GM19240 (cell line): Measurements from ENCODE around the gene IRF4.
"Not testable (repeated sequence)": the region's sequence is repeated elsewhere in the genome, so short reads cannot be mapped to it uniquely, and the experiment has no call there.

Experiments used
- DNase-seq: peaks from one replicate; pipeline ENCODE4 v3.0.0; 2011; ENCODE audit warnings: low spot score; ENCODE audit not compliant: insufficient read length

The IRF4 gene

DNA sequence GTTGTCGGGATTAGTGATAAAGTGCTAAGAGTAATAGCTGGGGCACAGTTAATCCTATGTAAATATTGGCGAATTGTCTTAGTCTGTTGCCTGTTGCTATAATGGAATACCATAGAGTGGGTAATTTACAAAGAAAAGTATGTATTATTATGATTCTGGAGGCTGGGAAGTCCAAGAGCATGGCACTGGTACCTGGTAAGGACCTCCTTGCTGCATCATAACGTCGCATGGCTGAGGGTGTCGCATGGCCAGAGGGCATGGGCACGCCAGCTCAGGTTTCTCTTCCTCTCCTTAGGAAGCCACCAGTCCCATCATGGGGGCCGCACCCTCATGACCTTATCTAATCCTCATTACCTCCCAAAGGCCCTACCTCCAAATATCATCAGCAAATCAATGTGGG lies 29.7 kb downstream of the IRF4 start:
- DNase-seq, result no peak

DNA sequence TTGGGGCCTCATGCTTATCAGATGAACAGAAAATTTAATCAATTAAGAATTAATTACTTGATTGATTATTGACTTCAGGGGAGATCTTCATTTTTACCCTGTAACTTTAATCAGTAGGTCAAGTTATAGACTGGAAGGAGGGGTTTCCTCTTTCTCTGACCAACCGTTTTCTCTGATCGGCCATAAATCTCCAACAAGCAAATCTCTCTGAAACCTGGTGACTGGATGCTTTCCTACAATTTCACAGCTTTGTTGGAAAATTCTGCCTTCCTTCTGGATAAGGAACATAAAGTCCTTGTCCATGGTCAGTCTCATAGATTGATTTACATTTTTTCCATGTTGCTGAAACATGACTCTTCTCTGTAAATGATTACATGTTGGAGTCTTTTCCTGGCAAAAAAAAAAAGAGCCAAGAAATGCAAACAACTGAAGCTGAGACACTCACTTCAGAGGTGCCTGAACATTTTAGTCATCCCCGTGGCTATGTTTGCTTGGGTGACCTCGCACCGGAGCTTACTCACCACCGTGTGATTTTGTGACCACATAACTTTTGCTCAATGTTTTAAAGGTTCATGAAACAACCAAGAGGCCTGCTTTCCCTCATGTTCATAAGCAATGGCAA lies 31.0 kb downstream of the IRF4 start:
- peak; percentile 89 for DNase-seq

DNA sequence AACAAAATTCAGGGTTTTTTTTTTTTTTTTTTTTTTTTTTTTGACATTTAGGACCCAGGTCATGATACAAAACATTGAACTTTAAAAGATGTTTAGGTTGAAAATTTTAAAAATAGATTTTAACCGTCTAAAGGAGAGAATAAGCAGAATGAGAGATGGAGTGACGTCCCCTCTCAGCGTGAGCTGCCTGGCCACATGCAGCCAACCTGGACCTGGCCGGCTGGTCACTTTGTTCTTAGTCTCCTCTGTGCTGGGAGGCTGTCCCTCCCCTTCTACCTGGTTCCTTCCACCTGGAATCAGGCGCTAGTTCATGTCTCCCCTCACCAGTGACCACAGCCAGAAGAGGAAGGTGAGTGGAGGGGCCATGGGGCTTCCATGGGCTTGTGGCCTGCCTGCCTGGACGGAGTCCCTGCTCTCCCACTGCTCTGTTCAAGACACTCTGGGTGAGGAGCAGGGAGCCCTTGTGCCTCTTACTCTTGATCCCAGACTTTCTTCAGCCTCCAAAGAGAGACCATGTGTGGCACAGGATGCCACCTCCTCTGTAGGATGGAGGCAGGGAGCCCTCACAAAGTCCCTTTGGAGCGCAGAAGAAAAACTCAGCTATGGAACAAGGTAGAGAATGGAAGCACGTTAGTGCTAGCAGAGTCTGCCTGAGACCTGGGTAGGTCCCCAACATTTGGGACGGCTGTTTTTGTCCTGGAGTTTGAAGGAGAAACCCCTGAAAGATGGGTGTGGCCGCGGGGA lies 31.7 kb downstream of the IRF4 start:
- DNase-seq, result no peak

DNA sequence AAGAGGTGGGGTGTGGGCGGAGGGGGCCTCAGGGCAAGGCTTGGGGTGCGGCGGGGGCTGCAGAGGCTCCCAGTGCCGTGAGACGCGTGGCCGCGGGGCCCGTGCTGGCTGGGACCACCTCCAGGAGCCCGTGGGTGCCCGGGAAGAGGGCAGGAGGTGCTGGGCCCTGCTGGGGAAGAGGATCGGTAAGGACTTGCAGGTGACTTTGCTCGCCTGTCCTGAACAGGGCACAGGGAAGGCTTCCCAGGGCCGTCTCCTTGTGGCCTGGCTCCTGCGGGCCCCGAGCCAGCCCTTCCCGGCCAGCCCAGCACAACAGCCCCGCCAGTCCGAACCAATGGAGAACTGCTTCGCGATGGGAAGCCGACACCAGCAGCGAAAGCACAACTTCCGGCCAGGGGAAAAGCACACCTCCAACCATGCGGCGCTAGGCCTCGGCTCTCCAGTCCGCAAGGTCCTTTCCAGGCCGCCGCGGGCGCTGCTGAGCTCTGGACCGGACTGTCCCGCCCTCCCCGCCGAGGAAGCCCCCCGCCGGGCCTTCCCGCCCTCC lies 32.3 kb downstream of the IRF4 start:
- DNase-seq, result no peak

DNA sequence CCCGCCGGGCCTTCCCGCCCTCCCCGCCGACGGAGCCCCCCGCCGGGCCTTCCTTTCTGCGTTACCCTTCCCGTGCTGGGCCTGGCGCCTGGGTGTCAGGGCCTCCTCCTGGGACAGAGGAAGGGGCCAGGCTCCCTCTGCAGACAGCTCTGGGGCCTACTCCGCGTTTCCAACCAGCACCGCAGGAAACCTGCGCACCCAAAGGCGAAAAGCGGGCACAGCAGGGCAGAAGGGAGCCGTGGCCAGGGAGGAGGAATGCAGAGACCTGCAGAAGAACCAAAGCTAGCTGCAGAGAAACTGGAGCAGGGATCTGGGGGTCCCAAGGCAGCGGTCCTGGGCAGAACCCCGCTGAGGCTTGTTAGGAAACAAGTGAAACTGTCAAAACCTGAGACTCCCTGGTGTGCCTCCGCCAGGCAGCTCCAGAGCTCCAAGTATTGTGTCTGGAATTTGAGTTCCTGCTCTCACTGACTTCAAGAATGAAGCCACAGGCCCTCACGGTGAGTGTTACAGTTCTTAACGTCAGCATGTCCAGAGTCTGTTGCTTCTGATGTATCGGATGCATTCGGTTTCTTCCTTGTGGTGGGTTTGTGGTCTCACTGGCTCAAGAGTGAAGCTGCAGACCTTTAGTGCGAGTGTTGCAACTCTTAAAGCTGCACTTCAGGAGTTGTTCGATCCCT lies 33.3 kb downstream of the IRF4 start:
- no peak for DNase-seq

DNA sequence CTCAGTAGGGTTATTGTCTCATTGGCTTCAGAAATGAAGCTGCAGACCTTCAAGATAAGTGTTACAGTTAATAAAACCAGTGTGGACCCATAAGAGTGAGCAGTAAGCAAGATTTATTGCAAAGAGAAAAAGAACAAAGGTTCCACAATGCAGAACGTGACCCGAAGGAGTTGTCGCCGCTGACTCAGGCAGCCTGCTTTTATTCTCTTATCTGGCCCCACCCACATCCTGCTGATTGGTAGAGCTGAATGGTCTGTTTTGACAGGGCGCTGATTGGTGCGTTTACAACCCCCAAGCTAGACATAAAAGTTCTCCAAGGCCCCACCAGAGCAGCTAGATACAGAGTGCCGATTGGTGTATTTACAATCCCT lies 33.9 kb downstream of the IRF4 start:
- DNase-seq, result not testable (repeated sequence)

DNA sequence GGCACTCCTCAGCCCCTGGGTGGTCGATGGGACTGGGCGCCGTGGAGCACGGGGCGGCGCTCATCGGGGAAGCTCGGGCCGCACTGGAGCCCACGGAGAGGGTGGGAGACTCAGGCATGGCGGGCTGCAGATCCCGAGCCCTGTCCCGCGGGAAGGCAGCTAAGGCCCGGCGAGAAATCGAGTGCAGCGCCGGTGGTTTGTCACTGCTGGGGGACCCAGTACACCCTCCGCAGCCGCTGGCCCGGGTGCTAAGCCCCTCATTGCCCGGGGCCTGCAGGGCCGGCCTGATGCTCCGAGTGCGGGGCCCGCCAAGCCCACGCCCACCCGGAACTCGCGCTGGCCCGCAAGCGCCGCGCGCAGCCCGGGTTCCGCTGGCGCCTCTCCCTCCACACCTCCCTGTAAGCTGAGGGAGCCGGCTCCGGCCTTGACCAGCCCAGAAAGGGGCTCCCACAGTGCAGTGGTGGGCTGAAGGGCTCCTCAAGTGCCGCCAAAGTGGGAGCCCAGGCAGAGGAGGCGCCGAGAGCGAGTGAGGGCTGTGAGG lies 34.7 kb downstream of the IRF4 start:
- DNase-seq, result not testable (repeated sequence)

DNA sequence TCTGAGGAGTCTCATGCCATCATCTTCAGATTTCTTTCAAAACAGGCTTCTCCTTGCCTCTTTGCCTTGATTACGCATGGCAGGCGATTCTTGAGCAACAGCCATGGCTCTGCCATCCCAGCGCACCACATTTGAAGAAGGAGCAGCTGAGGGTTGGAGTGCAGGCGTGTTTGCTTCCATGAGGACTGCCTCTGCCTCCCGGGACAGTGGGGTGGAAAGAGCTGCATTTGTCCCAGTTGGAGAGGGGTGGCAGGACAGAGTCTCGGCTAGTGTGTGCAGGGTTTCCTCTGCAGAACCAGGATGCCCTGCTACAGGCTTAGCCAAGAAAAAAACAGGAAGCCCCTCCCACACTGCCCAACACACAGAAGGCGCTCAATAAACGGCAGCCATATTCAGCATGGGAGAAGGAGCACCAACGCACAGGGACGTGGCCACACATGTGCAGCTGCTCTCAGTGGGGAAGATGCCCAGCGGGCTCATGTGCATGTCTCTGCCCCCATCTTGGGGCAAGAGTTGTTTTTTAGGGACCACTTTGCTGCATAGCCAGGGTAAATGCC lies 36.6 kb downstream of the IRF4 start:
- DNase-seq, result no peak

DNA sequence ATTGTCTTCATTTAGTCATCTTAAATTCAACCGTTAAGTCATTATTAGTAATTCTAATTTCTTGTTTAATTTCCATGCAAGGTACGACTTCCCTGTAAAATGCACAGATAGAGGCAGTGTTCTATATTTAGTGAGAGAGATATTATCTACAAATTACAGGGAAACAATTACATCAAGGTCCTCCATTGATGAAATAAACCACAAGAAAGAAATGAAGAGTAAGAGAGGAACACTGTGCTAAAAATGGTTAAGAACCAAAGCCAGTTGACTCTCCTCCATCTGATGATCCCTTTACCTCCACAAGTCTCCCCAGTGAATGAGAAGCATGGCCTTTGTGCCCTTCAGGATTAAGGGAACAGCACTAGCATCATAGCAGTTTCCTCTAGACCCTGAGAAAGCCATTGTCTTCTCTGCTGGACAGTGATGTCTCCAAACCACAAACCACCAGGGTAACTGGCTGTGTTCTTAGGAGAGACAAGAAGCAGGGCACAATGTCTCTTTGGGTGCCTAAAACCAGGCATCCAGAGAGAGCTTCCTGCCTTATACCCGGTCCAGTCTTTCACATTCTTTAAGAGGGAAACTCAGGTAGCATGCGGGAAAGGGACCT lies 38.1 kb downstream of the IRF4 start:
- DNase-seq, result no peak

DNA sequence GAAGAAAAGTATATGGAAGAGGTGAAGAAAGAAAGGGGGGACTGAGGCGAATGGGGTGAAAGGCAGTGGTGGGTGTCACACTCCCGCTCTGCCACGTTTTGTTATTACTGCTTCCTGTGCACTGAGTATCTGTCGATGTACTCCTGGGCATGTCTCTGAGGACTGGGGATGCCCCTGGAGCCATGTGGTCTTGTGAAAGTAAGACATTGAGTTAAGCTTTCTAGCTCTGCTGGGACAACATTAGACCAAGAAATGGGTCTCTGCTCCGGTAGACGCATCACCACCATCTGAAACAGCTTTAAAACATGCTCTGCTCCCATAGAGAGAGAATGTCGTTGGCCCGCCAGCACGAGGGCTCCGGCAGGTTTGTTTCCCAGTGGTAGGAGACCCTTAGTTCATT lies 40.0 kb downstream of the IRF4 start:
- peak; percentile 53 for DNase-seq

DNA sequence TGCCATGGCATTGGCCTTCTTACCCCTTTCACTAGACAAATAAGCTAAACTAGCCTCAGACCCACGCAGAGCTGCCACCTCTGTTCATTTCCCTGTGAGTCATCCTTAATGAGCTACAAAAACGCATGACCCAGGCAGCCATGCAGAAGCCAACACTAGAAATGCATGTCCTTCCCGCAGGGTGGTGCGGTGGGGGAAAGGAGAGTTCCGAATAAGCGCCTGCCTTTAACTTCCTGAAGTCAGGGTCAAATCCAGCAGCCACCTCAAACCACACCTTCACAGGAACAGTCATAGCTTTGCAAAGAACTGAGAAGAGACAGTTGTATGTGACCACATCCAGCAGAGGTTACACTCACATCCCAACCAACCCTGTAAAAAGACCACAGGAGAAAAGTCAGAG lies 40.4 kb downstream of the IRF4 start:
- no peak for DNase-seq

DNA sequence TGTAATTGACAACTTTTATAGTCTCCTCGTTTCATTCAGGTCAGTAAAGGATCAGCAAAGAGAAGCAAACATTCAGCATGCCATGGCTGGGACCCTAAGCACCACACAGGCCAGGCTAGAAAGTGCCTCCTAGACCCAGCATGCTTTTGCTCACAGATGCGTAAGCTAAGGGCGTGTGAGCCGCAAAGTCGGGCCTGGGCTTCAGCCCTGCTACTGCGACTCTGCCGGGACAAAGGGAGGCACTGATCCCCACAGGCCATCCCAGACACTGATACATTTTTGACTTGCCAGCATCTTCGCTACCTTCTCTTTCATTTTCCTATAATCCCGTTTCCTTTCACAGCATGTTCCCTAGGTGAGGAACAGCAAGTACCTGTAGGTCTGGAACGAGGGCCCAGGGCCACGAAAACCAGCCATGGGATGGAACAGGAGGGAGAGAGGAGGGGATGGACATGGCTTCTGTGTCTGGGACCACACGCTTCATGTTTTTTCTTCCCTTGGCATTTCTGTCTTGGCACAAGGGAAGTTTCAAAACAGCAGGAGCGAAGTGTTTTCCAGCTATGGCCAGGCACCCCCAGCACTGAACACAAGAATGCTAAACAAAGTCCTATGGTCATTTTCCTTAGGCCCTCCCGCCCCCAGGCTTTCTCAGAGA lies 42.6 kb downstream of the IRF4 start:
- DNase-seq, result no peak

DNA sequence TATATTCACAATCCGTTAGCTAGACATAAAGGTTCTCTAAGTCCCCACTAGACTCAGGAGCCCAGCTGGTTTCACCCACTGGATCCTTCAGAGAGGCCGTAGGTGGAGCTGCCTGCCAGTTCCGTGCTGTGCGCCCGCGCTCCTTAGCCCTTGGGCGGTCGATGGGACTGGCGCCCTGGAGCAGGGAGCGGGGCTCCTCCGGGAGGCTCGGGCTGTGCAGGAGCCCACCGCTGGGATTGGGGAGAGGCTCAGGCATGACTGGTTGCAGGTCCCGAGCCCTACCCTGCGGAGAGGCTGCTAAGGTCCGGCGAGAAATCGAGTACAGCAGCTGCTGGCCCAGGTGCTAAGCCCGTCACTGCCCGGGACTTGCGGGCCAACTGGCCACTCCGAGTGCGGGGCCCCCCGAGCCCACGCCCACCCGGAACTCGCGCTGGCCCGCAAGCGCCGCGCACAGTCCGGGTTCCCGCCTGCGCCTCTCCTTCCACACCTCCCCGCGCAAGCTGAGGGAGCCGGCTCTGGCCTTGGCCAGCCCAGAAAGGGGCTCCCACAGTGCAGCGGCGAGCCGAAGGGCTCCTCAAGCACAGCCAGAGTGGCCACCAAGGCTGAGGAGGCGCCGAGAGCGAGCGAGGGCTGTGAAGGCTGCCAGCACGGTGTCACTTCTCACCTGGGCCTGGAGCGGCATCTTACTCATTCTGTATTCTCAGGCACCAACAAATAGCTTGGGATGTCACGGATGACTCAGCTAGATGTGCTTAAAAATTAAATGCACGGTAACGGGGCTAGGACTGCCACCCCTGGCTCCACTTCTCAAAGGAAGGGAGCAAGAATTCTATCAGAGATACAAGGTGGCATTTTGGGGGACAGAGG lies 44.1 kb downstream of the IRF4 start:
- DNase-seq, result no peak

DNA sequence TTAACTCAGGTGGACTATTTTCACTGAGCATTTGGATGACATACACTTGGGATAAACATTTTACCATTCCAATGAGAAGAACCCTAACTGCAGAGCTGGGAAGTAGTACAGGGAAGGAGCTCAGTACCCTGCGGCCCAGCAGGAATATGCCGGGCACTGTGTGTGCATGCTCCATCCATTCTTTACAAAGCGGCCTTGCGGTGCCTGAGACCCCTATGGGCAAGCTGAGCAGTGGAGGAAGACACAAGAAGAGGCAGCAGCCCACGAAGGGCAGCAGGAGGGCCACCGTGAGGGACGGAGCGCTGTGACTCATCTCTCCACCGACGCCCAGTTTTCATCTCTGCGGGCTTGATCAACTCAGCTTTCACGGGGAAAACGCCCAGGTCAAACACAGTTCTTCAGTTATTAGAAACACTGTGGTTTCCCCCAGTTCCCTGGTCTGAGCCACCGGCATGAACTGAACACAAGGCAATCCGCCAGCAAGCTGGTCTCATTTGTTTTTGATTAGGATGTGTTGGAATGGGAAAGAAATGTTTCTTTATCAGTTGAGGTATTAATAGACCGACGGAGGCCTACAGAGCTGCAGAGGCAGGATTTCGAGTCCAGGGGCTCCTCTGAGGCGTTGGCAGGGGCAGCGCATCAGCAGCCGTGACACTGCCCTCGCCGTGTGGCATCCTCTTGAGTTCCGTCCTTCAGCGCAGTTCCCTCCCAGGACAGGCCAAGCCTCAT lies 44.9 kb downstream of the IRF4 start:
- no peak for DNase-seq

DNA sequence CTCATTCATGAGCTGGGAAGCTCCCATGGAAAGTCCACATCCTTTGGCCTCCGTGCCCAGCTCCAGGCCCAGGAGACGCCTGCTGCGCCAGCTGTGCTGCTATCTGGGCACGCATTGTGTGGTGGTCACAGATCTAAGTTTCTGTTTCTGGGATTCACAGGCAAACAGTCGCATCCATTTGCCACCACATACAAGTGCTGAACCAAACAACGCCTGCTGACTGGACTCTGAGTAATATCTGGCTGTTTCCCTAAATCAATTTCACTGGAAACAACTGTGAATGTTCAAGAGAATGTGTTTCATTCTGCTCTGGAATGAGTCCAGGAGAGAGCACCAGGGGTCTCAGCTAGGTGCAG lies 45.5 kb downstream of the IRF4 start:
- no peak for DNase-seq

DNA sequence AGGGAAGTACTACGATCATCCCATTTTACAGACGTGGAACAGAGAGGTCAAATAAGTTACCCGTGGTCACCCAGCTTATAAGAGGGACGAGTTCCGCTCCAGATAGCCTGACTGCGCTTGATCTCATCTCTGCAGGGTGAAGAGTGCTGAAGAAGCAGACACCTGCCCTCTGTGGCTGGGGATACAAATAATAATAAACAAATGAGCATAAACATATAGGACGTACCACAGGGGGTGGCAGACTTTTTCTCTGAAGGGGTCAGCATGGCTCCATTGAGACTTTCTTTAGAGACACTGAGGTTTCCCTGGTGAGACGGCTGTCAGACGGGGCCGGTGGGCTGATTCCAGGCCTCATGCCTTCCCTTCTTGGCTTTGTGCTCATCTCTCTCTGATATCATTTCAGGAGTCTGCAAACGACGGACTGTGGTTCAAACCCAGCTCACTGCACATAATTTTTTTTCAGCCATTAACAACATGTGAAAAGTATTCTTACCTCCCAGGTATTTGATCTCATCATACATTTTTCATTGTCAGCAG lies 47.1 kb downstream of the IRF4 start:
- no peak for DNase-seq

DNA sequence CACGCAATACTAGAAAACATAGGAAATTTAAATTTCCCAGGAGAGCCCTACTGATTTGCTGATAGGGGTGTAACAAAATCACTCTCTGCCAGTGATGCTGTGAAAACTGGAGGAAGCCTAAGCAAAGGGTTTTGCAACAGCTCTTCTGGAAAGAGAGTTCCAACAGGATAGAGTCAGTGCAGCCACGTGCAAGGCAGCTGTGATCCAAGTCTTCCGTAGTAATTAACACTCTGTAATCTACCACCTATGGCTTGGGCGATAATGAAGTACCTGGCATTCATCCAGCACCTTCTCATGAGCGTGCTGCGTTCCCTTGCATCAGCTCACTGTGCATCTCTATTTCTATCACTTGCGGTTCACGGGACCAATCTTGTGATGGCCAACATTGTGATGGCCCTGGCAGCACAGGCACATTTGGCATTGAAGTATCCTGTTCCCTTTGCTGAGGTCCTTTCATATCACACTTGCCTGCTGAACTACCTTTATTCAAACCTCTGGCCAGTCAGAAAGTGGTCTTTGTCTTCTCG lies 48.2 kb downstream of the IRF4 start:
- no peak for DNase-seq

DNA sequence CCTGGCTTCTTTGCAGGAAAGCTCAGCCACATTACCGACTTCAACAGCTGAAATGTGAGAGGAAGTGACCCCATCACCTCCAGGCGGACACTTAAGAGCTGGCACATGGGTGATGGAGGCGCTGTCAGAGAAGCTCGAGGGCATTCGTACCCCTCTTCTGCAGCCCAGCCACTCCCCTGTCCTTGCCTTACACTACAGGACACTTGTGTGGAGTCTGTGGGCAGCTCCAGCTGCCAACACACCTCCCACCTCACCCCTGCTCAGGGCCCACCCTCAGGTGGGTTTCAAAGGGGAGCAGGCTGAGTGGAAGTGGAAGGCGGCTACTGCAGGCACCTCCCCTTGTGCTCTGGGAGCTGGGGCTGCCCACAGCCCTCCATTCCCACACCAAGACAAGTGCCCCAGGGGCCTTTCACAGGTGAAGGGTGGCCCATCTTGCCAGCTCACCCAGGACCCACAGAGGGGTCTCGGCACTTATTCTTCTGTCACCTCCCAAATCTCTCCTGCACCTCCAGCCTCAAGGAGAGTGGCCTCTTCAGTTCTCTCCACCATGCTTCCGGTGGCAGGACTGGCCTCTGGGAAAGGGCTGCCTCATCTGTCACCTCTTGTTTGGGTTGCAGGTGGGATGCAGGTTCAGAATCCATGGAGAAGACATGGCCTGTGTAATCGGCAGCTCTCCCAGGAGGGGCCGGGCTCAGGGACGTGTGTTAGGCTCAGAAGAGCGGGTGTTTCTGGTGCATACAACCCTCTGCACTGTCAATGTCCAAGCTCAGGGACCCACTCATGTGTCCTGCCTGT lies 49.8 kb downstream of the IRF4 start:
- DNase-seq, result no peak
